ENCODE results near the gene CABP5. TPM values are rescaled to one million over a fixed set of nuclear protein-coding genes. Genes with fewer than 3 reads are reported as not detected.

Gene CABP5
- polyA plus RNA-seq, 1 donor (not counting 4 experiments of a cell fraction or from before 2014, with no cell fraction given), result not detected

DNA sequence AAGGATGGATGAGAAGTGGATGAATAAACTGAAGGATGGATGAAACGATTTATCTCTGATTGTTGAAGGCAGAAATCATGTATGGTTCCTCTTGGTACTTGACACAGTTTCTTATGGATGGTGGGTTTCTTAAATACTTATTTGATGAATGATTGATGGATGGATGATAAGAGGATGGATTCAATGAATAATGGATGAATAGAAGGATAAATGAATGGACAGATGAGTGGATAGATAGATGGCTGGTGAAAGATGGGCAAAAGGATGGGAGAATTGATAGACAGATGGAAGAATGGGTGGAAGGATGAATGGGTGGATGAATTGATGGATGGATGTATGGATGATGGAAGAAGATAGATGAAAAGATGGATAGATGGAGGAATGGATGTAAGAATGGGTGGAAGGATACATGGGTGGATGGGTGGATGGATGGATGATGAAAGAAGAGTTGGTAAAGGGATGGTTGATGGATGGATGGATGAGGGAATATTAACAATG is 47.6 kb downstream of the CABP5 start:
- Histone ChIP-seq H3K79me2 (ENCODE audit: control insufficient read depth, insufficient read depth, low read length) (no peaks in the 10 kb centered on the region), H3K9ac (ENCODE audit: control insufficient read depth, extremely low read depth, insufficient read depth, low read length) (no peak overlapping the region), H3K27me3 (ENCODE audit: control insufficient read depth, extremely low read depth, insufficient read depth, low read length) (no peaks in the 10 kb centered on the region), H3K9me1 (ENCODE audit: control insufficient read depth, extremely low read depth, insufficient read depth, low read length) (no peaks in the 10 kb centered on the region), H3K27ac (ENCODE audit: control insufficient read depth, insufficient read depth, low read length) (no peak overlapping the region), H4K20me1 (ENCODE audit: control insufficient read depth, extremely low read depth, insufficient read depth, low read length) (no peaks in the 10 kb centered on the region), H3K4me1 (ENCODE audit: control insufficient read depth, extremely low read depth, insufficient read depth, low read length) (no peaks in the 10 kb centered on the region), H3K4me2 (ENCODE audit: control insufficient read depth, extremely low read depth, insufficient read depth, low read depth, low read length) (no peak overlapping the region), H3K9me3 (ENCODE audit: control insufficient read depth, low read depth, low read length) (no peaks in the 10 kb centered on the region), H3K36me3 (ENCODE audit: control insufficient read depth in 2 of 2, extremely low read depth in 1 of 2, insufficient read depth in 2 of 2, low read length in 2 of 2) (no peaks in the 10 kb centered on the region), H3K4me3 (ENCODE audit: control insufficient read depth in 2 of 3, extremely low read depth in 1 of 3, insufficient read depth in 2 of 3, low read depth in 1 of 3, low read length in 3 of 3) (no peak overlapping the region), H2AFZ (ENCODE audit: control insufficient read depth, low read length) (no peak overlapping the region)
- TF ChIP-seq, protein P1, sequence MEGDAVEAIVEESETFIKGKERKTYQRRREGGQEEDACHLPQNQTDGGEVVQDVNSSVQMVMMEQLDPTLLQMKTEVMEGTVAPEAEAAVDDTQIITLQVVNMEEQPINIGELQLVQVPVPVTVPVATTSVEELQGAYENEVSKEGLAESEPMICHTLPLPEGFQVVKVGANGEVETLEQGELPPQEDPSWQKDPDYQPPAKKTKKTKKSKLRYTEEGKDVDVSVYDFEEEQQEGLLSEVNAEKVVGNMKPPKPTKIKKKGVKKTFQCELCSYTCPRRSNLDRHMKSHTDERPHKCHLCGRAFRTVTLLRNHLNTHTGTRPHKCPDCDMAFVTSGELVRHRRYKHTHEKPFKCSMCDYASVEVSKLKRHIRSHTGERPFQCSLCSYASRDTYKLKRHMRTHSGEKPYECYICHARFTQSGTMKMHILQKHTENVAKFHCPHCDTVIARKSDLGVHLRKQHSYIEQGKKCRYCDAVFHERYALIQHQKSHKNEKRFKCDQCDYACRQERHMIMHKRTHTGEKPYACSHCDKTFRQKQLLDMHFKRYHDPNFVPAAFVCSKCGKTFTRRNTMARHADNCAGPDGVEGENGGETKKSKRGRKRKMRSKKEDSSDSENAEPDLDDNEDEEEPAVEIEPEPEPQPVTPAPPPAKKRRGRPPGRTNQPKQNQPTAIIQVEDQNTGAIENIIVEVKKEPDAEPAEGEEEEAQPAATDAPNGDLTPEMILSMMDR (optimal IDR thresholded peaks at IDR 0.05 in 1 of 3, IDR thresholded peaks at IDR 0.05 in 1 of 3, conservative IDR thresholded peaks at IDR 0.05 in 1 of 3; ENCODE audit: extremely low read depth in 1 of 3, insufficient read depth in 2 of 3, low read length in 3 of 3), result no peak
- no peak for TF ChIP-seq EZH2 (IDR thresholded peaks at IDR 0.05; ENCODE audit: low read length)
- dilution Hi-C loops (cut with MboI; ENCODE audit: extremely low pct_ligation_motif_present, low sequenced_read_pairs), result no loop called here
- FAIRE-seq (no peak), DNase-seq (ENCODE audit: low read depth, low spot score) (no peak)

DNA sequence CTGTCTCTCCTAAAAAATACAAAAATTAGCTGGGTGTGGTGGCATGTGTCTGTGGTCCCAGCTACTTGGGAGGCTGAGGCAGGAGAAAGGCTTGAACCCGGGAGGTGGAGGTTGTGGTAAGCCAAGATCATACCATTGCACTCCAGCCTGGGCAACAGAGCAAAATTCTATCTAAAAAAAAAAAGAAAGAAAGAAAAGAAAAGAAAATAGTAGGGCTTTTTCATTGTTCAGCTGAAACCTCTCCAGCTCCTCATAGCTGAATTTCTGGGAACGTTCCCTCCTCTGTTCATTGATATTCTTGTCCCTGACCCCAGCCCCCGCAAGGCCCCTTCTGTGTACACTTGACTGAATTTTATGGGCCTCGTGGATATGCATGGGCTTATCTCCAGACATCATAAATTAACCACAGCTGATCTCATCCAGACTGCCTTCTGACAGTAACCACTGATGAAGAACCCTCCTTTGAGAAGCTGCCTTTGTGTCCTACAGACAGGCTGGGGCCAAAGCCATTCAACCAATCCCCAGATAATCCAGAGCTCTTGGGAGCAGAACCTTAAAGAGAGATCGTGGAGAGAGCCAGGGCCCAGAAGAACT is 49.6 kb downstream of the CABP5 start, which contains the start of gene ELSPBP1:
Gene ELSPBP1 (plus strand): TSS at position 424 of the 594 bp plus-strand sequence. CDS start 14,036 bp downstream, outside the sequence.
- H3K4me1 ChIP-seq (ENCODE audit: control insufficient read depth, extremely low read depth, insufficient read depth, low read length), result no peaks in the 10 kb centered on the region
- no peaks in the 10 kb centered on the region for H3K9me1 ChIP-seq (ENCODE audit: control insufficient read depth, extremely low read depth, insufficient read depth, low read length)
- TF ChIP-seq, protein P1 (optimal IDR thresholded peaks at IDR 0.05 in 1 of 3, IDR thresholded peaks at IDR 0.05 in 1 of 3, conservative IDR thresholded peaks at IDR 0.05 in 1 of 3; ENCODE audit: extremely low read depth in 1 of 3, insufficient read depth in 2 of 3, low read length in 3 of 3), result no peak
- TF ChIP-seq EZH2 (IDR thresholded peaks at IDR 0.05; ENCODE audit: low read length), result no peak
- H3K27ac ChIP-seq (ENCODE audit: control insufficient read depth, insufficient read depth, low read length), result no peak within 1 kb of the TSS
- dilution Hi-C loops (cut with MboI; ENCODE audit: extremely low pct_ligation_motif_present, low sequenced_read_pairs), result no loop called here
- no peaks in the 10 kb centered on the region for H3K36me3 ChIP-seq (ENCODE audit: control insufficient read depth in 2 of 2, extremely low read depth in 1 of 2, insufficient read depth in 2 of 2, low read length in 2 of 2)
- H3K4me3 ChIP-seq (ENCODE audit: control insufficient read depth in 2 of 3, extremely low read depth in 1 of 3, insufficient read depth in 2 of 3, low read depth in 1 of 3, low read length in 3 of 3), result no peak within 1 kb of the TSS
- H4K20me1 ChIP-seq (ENCODE audit: control insufficient read depth, extremely low read depth, insufficient read depth, low read length), result no peaks in the 10 kb centered on the region
- H3K27me3 ChIP-seq (ENCODE audit: control insufficient read depth, extremely low read depth, insufficient read depth, low read length), result no peaks in the 10 kb centered on the region
- no peaks in the 10 kb centered on the region for H3K79me2 ChIP-seq (ENCODE audit: control insufficient read depth, insufficient read depth, low read length)
- no peak within 1 kb of the TSS for H3K4me2 ChIP-seq (ENCODE audit: control insufficient read depth, extremely low read depth, insufficient read depth, low read depth, low read length)
- H2AFZ ChIP-seq (ENCODE audit: control insufficient read depth, low read length), result no peak within 1 kb of the TSS
- DNase-seq (ENCODE audit: low read depth, low spot score) (no peak), FAIRE-seq (no peak)
- H3K9ac ChIP-seq (ENCODE audit: control insufficient read depth, extremely low read depth, insufficient read depth, low read length), result no peak within 1 kb of the TSS
- no peaks in the 10 kb centered on the region for H3K9me3 ChIP-seq (ENCODE audit: control insufficient read depth, low read depth, low read length)

Data from keratinocyte (primary cell).